ENCODE data around the gene PCCB.

The PCCB gene

GRCh38 chr3:136336329-136337100 lies 86.4 kb downstream of the PCCB start:
- TF ChIP-seq ZFX (IDR thresholded peaks at IDR 0.05) (no peak), CTCF (conservative IDR thresholded peaks at IDR 0.05) (no peak)
- H3K27ac ChIP-seq = no peak overlapping the region

DNA sequence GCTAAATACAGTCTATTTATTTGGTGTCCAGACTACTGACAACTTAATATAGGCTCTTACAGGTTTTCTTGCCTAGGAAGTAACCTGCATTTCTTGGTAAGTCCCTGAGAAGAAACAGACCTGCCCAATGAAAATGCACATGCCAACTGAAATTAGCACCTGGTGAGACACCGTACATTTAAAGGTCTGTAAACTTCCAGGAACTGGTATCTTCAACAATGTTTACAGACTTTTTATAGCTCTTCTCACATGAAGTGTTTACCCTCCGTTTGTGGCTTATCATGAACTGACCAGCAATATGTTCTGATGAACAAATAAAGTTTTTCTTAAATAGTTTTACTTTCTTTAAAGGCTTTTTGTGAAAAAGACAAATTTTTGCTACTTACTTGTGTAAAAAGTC lies 93.3 kb downstream of the PCCB start:
- peak overlapping the region; percentile 46; the same call in 1 of the 2 replicates for H3K27ac ChIP-seq
- TF ChIP-seq ZFX (IDR thresholded peaks at IDR 0.05) (no peak), CTCF (conservative IDR thresholded peaks at IDR 0.05) (no peak)

GRCh38 chr3:136343873-136344555 lies 93.9 kb downstream of the PCCB start:
- no peak for TF ChIP-seq CTCF (conservative IDR thresholded peaks at IDR 0.05)

DNA sequence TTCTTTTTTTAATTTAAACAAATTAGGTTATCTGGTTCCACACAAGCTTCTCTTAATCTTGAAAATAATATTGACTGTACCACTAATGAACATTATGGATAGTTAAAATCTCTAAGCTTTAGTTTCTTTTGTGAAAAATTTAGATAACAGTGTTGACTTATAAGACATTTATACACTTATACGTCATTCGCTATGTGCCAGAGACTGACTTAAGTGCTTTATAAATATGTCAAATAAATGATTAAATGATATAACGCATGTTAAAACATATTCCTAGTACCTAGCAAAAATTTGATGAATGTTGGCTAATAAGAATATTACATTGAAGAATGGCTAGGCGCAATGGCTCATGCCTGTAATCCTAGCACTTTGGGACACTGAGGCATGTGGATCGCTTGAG lies 96.3 kb downstream of the PCCB start:
- TF ChIP-seq CTCF (conservative IDR thresholded peaks at IDR 0.05) = no peak
- no peak for TF ChIP-seq ZFX (IDR thresholded peaks at IDR 0.05)
- H3K27ac ChIP-seq = no peak overlapping the region

More at GRCh38 chr3:136343873-136344555, 93.9 kb downstream of the PCCB start:
- H3K27ac ChIP-seq = peak overlapping the region; percentile 46

DNA sequence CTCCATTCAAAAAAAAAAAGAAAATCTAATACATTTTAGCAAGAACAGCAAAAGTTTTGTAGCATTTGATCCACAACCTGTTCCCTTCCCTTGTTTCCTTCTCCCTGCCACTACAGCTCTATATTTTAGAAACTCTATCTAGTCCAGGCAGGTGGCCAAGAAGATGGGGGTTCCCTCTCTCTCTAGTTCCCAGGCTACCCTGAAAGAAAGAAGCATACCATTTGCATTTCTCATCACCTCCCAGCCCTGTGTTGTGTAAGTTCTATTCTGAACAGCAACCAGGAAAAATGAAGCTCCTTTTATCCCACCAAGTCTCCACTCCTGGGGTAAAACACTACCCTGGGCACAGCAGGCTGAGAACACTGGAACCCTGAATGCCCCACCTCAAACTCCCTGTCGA lies 100.0 kb downstream of the PCCB start:
- no peak overlapping the region for H3K27ac ChIP-seq

DNA sequence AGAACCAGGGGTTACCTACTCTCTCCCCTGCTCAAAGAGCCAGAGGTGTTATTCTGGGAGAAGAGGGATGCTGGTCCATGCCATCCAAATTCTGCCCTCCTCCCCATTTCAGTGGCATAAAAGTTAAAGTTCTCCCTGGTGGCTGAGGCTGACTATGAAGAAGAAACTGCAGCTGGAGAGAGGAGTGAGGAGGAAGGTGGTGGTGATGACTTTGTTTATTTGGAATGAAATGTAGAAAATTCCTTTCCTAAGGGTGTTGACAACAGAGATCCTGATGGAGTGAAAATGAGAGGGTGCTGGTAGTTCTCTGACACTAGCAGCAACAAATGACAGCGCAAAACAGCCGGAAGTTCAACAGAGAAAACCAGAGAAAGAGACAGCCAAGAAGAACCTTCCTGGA lies 100.4 kb downstream of the PCCB start:
- H3K27ac ChIP-seq = no peak overlapping the region
- TF ChIP-seq ZFX (IDR thresholded peaks at IDR 0.05) (no peak), CTCF (conservative IDR thresholded peaks at IDR 0.05) (no peak)

More for the DNA sequence above, 100.0 kb downstream of the PCCB start:
- TF ChIP-seq ZFX (IDR thresholded peaks at IDR 0.05) = no peak
- no peak for TF ChIP-seq CTCF (conservative IDR thresholded peaks at IDR 0.05)

DNA sequence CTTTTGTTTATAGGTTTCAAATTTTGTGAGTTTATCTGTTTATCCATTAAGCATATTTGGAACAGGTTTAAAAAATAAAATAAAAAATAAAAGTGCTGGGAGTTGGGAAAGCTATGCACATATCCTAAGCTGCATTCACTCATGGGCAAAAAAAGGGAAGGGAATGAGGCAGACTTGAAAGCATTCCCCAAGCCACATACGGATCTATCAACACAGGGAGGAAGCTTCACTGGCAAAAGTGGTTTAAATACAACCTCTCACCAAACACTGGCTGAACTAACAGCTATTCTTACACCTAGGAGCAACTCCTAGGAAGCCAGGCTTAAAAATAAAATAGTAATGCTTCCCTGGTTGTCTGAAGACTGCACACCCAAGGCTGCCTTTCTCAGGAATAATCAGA lies 101.2 kb downstream of the PCCB start:
- TF ChIP-seq CTCF (conservative IDR thresholded peaks at IDR 0.05) (no peak), ZFX (IDR thresholded peaks at IDR 0.05) (no peak)
- H3K27ac ChIP-seq = no peak overlapping the region
